ENCODE results near the gene TOPAZ1.

DNA sequence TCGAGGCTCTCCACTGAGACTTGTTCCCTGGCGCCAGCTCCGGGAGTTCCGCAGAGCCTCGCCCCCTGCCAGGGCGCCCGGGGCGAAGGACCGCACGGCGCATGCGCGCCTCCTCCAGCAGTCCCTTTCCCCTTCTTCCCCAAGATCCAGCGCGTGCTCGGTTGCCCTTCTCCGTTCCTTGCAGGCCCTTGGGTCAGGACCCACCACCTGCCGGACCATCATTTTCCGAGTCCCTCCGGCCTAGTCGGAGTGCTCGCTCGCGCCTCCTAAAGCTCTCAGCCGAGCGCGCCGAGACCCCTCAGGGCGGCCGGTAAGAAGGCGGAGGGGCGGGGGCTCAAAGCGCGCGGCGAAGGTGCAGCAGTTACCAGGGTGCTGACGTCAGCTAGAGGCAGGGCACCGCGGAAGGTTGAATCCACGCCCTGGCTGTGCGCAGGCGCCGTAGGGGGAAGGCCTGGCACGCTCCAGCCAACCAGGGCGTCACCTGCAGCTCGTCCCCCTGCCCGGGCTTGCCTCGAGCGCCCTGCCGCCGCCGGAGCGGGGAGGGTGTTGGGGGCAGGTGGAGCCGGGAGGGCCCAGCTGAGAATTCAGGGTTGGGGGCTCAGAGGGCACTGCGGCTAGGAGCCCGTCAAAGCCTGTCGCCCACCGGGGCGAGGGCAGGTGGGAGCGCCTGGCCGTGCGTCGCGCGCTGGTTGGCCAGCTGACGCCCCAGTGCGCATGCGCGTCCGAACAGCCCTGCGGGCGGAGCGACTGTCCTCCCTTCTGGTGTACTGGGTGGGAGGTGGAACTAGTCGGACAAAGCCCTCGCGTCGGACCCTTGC, 96.5 kb downstream of the TOPAZ1 start, which contains the start of gene TCAIM:
- TF ChIP-seq, protein P1, sequence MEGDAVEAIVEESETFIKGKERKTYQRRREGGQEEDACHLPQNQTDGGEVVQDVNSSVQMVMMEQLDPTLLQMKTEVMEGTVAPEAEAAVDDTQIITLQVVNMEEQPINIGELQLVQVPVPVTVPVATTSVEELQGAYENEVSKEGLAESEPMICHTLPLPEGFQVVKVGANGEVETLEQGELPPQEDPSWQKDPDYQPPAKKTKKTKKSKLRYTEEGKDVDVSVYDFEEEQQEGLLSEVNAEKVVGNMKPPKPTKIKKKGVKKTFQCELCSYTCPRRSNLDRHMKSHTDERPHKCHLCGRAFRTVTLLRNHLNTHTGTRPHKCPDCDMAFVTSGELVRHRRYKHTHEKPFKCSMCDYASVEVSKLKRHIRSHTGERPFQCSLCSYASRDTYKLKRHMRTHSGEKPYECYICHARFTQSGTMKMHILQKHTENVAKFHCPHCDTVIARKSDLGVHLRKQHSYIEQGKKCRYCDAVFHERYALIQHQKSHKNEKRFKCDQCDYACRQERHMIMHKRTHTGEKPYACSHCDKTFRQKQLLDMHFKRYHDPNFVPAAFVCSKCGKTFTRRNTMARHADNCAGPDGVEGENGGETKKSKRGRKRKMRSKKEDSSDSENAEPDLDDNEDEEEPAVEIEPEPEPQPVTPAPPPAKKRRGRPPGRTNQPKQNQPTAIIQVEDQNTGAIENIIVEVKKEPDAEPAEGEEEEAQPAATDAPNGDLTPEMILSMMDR (IDR thresholded peaks at IDR 0.05; ENCODE audit: insufficient read depth, low read length, poor library complexity, severe bottlenecking): no peak
- no peak for TF ChIP-seq EZH2phosphoT487 (conservative IDR thresholded peaks at IDR 0.05; ENCODE audit: low read length)

Measured in SU-DHL-6 (cell line).